ENCODE measurements around the gene MBD5.

The MBD5 gene

GRCh38 chr2:148173168-148173567 is 152.3 kb downstream of the MBD5 start:
- no peak overlapping the region for H3K4me3 ChIP-seq (ENCODE audit: low read depth, low read length)
- TF ChIP-seq, protein P1, sequence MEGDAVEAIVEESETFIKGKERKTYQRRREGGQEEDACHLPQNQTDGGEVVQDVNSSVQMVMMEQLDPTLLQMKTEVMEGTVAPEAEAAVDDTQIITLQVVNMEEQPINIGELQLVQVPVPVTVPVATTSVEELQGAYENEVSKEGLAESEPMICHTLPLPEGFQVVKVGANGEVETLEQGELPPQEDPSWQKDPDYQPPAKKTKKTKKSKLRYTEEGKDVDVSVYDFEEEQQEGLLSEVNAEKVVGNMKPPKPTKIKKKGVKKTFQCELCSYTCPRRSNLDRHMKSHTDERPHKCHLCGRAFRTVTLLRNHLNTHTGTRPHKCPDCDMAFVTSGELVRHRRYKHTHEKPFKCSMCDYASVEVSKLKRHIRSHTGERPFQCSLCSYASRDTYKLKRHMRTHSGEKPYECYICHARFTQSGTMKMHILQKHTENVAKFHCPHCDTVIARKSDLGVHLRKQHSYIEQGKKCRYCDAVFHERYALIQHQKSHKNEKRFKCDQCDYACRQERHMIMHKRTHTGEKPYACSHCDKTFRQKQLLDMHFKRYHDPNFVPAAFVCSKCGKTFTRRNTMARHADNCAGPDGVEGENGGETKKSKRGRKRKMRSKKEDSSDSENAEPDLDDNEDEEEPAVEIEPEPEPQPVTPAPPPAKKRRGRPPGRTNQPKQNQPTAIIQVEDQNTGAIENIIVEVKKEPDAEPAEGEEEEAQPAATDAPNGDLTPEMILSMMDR (IDR thresholded peaks at IDR 0.05; ENCODE audit: borderline replicate concordance, insufficient read depth, low read depth, low read length), result no peak

- no peak overlapping the region for H3K4me3 ChIP-seq (ENCODE audit: low read depth, low read length)
- TF ChIP-seq, protein P1 (IDR thresholded peaks at IDR 0.05; ENCODE audit: borderline replicate concordance, insufficient read depth, low read depth, low read length), result no peak
Measured at GRCh38 chr2:148177559-148177958, 156.7 kb downstream of the MBD5 start.

DNA sequence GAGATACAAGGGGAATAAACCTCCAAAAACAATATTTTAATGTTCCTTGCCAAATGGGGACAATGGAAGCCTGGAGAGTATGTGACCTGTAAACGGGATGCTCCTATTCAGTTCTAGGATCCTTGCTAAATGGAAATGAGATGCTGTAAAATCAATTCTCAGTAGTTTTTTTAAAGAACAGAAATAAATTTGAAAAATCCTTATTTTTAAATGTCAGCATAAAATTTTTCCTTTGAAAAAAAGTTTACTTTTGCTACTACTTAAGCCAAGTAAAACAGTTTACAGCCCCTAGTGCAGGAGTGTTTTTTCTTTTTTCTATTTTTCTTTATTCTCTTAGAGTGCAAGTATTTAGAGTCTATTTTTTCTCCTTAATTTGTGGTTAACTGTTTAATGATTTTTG is 158.8 kb downstream of the MBD5 start:
- no peak overlapping the region for H3K4me3 ChIP-seq (ENCODE audit: low read depth, low read length)
- TF ChIP-seq, protein P1 (IDR thresholded peaks at IDR 0.05; ENCODE audit: borderline replicate concordance, insufficient read depth, low read depth, low read length), result no peak

- H3K4me3 ChIP-seq (ENCODE audit: low read depth, low read length), result no peak overlapping the region
- TF ChIP-seq, protein P1 (IDR thresholded peaks at IDR 0.05; ENCODE audit: borderline replicate concordance, insufficient read depth, low read depth, low read length), result no peak
Measured at GRCh38 chr2:148184976-148185375, 164.1 kb downstream of the MBD5 start.

- TF ChIP-seq, protein P1 (IDR thresholded peaks at IDR 0.05; ENCODE audit: borderline replicate concordance, insufficient read depth, low read depth, low read length), result no peak
- no peak overlapping the region for H3K4me3 ChIP-seq (ENCODE audit: low read depth, low read length)
Measured at GRCh38 chr2:148194882-148195281, 174.0 kb downstream of the MBD5 start.

- no peak overlapping the region for H3K4me3 ChIP-seq (ENCODE audit: low read depth, low read length)
- TF ChIP-seq, protein P1 (IDR thresholded peaks at IDR 0.05; ENCODE audit: borderline replicate concordance, insufficient read depth, low read depth, low read length), result peak; percentile 54; the same call in 1 of the 2 replicates
Measured at GRCh38 chr2:148201075-148202004, 180.4 kb downstream of the MBD5 start.

DNA sequence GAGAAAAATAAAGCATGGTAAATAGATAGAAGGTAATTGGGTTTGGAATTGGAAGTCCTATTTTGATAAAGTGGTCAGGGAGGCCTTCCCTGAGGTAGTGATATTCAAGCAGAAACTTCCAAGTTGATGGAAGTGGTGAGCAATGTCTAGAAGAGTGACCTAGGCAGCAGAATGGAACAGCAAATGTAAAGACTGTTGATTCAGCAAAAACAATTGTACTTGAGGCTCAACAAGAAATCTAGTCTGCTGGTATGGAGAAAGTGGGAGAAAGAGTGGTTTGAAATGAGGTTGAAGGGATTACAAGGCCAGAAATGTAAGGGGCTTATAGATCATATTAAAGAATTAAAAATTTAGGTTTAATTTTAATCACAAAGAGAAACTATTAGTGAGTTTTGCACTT is 181.3 kb downstream of the MBD5 start:
- TF ChIP-seq, protein P1 (IDR thresholded peaks at IDR 0.05; ENCODE audit: borderline replicate concordance, insufficient read depth, low read depth, low read length), result no peak
- no peak overlapping the region for H3K4me3 ChIP-seq (ENCODE audit: low read depth, low read length)

Data from GM12875 (cell line).